CD14-positive monocyte (primary cell): ENCODE measurements around the gene PI4KA. TPM values are rescaled to one million over a fixed set of nuclear protein-coding genes. Genes with fewer than 3 reads are reported as not detected.
"Not testable (repeated sequence)": the region's sequence is repeated elsewhere in the genome, so short reads cannot be mapped to it uniquely, and the experiment has no call there.

Source experiments
- DNase-seq, 3 donors: peaks; one replicate each; pipeline ENCODE4 v3.0.0-alpha.2; 2011 to 2022
- H2AFZ ChIP-seq: 2 replicates; pipeline ENCODE4 v1.6.0; 2012; ENCODE audit warnings: mild to moderate bottlenecking, low read depth, low read length, inconsistent platforms; ENCODE audit not compliant: insufficient read depth, poor library complexity, severe bottlenecking
- H3K27ac ChIP-seq, 2 donors: 1 replicate in 1 of 2; 2 replicates in 1 of 2; pipeline ENCODE4 v1.5.1; 2012 to 2013; ENCODE audit warnings: low read length in 2 of 2, control low read depth in 1 of 2, inconsistent platforms in 1 of 2, low read depth in 1 of 2, mild to moderate bottlenecking in 1 of 2
- H3K27me3 ChIP-seq, 2 donors: one replicate each; pipeline versions ENCODE4 v1.6.0 to v1.6.1; 2011 to 2013; ENCODE audit warnings: low read length in 2 of 2; ENCODE audit not compliant: control insufficient read depth in 2 of 2, insufficient read depth in 2 of 2
- H3K36me3 ChIP-seq, 2 donors: replicated peaks in 1 of 2; 1 replicate in 1 of 2; 2 replicates in 1 of 2; pipeline versions ENCODE4 v1.5.1 to v1.6.1; 2012 to 2013; ENCODE audit warnings: low read length in 2 of 2, control low read depth in 1 of 2, inconsistent platforms in 1 of 2, mild to moderate bottlenecking in 1 of 2; ENCODE audit not compliant: insufficient read depth in 2 of 2, control insufficient read depth in 1 of 2
- H3K4me1 ChIP-seq, 2 donors: 1 replicate in 1 of 2; 2 replicates in 1 of 2; pipeline versions ENCODE4 v1.5.1 to v1.6.1; 2012 to 2013; ENCODE audit warnings: low read length in 2 of 2, control low read depth in 1 of 2, inconsistent platforms in 1 of 2, mild to moderate bottlenecking in 1 of 2, moderate library complexity in 1 of 2; ENCODE audit not compliant: insufficient read depth in 2 of 2, control insufficient read depth in 1 of 2
- H3K4me2 ChIP-seq: replicated peaks from 2 replicates; pipeline ENCODE3; 2012; ENCODE audit warnings: low read length, moderate library complexity, mild to moderate bottlenecking; ENCODE audit not compliant: poor library complexity, severe bottlenecking; ENCODE audit errors: extremely low read depth
- H3K4me3 ChIP-seq, 3 experiments: fragments of 200-600 bp in 1 of 3; sonication (generic) in 1 of 3; replicated peaks in 1 of 3; 1 replicate in 2 of 3; 2 replicates in 1 of 3; pipeline ENCODE4 v1.5.1; 2011 to 2013; ENCODE audit warnings: low read length in 3 of 3, mild to moderate bottlenecking in 3 of 3, control low read depth in 2 of 3, low read depth in 2 of 3, inconsistent platforms in 1 of 3, moderate library complexity in 1 of 3
- H3K79me2 ChIP-seq: 2 replicates; pipeline ENCODE4 v1.6.0; 2012; ENCODE audit warnings: mild to moderate bottlenecking, control low read depth, inconsistent platforms, low read length, moderate library complexity; ENCODE audit not compliant: insufficient read depth
- H3K9ac ChIP-seq: 2 replicates; pipeline ENCODE4 v1.6.0; 2017; ENCODE audit warnings: low read length, mild to moderate bottlenecking; ENCODE audit not compliant: insufficient read depth, poor library complexity, severe bottlenecking
- H3K9me3 ChIP-seq, 2 donors: replicated peaks in 1 of 2; 1 replicate in 1 of 2; 2 replicates in 1 of 2; pipeline versions ENCODE4 v1.5.1 to v1.6.1; 2012 to 2013; ENCODE audit warnings: low read length in 2 of 2, control low read depth in 1 of 2; ENCODE audit not compliant: control insufficient read depth in 1 of 2, insufficient read depth in 1 of 2
- H4K20me1 ChIP-seq: 2 replicates; pipeline ENCODE4 v1.6.0; 2012; ENCODE audit warnings: mild to moderate bottlenecking, low read length, control low read depth, moderate library complexity; ENCODE audit not compliant: insufficient read depth
- H3K27ac Mint-ChIP-seq, 7 donors: one replicate each; pipeline ENCODE4 v1.8.0; 2020; ENCODE audit warnings: mild to moderate bottlenecking in 7 of 7, mixed read lengths in 7 of 7, moderate library complexity in 6 of 7, inconsistent platforms in 2 of 7
- H3K27me3 Mint-ChIP-seq, 3 donors: one replicate each; pipeline ENCODE4 v1.8.0; 2021 to 2022; ENCODE audit warnings: low read depth in 3 of 3, mild to moderate bottlenecking in 3 of 3, mixed read lengths in 3 of 3, moderate library complexity in 3 of 3, inconsistent platforms in 1 of 3
- H3K36me3 Mint-ChIP-seq, 2 donors: one replicate each; pipeline ENCODE4 v1.8.0; 2020; ENCODE audit warnings: mixed read lengths in 2 of 2, inconsistent platforms in 1 of 2, mild to moderate bottlenecking in 1 of 2
- H3K4me1 Mint-ChIP-seq: one replicate; pipeline ENCODE4 v1.8.0; 2020; ENCODE audit warnings: mild to moderate bottlenecking, mixed read lengths
- H3K4me3 Mint-ChIP-seq, 2 donors: one replicate each; pipeline ENCODE4 v1.8.0; 2020; ENCODE audit warnings: mild to moderate bottlenecking in 2 of 2, mixed read lengths in 2 of 2, moderate library complexity in 1 of 2
- H3K9me3 Mint-ChIP-seq, 7 donors: one replicate each; pipeline ENCODE4 v1.8.0; 2020 to 2022; ENCODE audit warnings: mixed read lengths in 7 of 7, mild to moderate bottlenecking in 6 of 7, moderate library complexity in 6 of 7, inconsistent platforms in 2 of 7
- WGBS: methylation state at CpG from one replicate; pipeline ENCODE4 v1.1.5; 2013; ENCODE audit warnings: missing lambda C conversion rate; ENCODE audit not compliant: insufficient coverage; 5-methylcytosine and 5-hydroxymethylcytosine counted together
- intact Hi-C, 2 donors: fragments of 100-400 bp; cut with micrococcal nuclease; formaldehyde crosslinking; loops; one replicate each; pipeline versions ENCODE4 v1.15.0 to v1.15.1; 2023
- polyA plus RNA-seq, 3 donors: library from polyadenylated mRNA; depleted of rRNA in 1 of 3; unstranded in 2 of 3; stranded (reverse) in 1 of 3; fragments of 300-500 nt in 2 of 3; fragments of >200 nt in 1 of 3; fragmentation: Illumina TruSeq in 2 of 3; gene quantifications; 1 replicate in 2 of 3; 2 replicates in 1 of 3; pipeline ENCODE4 v1.2.3, GENCODE V29; 2012 to 2021

PI4KA gene
- polyA plus RNA-seq, 3 donors = 22.8 to 74.4 (median 38.2) TPM

DNA sequence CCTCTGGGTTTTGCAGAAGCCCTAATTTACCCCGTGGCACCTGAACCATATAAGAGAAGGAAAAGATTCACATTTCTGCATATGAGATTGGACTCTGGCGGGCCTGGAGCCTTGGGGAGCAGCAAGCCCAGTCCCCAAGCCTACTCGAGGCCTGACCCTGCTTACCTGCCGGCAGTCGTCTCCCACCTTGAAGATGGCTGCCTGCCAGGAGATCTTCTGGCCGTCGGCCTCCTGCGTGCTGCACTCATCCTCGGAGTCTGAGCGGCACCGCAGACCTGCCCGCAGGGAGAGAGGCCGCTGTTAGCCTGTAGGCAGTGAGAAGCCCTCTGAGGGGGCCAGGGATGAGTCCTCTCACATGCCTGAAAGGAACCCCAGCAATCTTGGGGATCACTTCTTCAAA lies 145.5 kb downstream of the PI4KA start:
- H3K9me3 ChIP-seq, H4K20me1 ChIP-seq, intact Hi-C loops, H3K4me1 ChIP-seq, H3K27ac ChIP-seq, H2AFZ ChIP-seq, H3K4me3 ChIP-seq, H3K4me2 ChIP-seq, H3K27me3 Mint-ChIP-seq, H3K27me3 ChIP-seq, H3K27ac Mint-ChIP-seq, H3K9ac ChIP-seq, H3K4me3 Mint-ChIP-seq, H3K9me3 Mint-ChIP-seq, H3K4me1 Mint-ChIP-seq, H3K79me2 ChIP-seq, DNase-seq: not testable (repeated sequence)
- WGBS = 80% methylated on average over 1 of the region's 13 CpGs
- H3K36me3 Mint-ChIP-seq = peaks cover 39 to 81% of the 10 kb centered on the region in 2 donors
- peaks cover 15 to 26% of the 10 kb centered on the region in 2 donors for H3K36me3 ChIP-seq

DNA sequence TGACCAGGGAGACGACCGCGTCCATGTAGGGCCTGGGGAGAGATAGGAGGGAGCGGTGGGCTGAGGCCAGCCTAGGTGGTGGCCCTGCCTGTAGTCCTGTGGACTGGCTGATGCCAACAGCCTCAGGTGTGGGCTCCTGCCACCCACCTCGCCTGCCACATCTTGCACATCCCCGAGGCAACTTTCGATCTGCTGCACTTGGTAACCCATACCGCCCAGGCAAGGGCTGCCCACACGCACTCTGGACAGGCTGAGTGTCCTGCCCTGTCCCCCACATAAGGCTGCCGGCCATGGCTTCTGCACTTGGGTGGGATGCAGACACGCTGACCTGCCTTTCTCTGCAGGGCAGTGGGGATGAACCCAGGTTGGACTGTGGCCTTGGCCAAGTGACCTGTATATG lies 148.6 kb downstream of the PI4KA start:
- H3K79me2 ChIP-seq, H3K4me1 Mint-ChIP-seq, H3K9me3 ChIP-seq, H3K9me3 Mint-ChIP-seq, H3K27me3 ChIP-seq, H3K4me3 ChIP-seq, DNase-seq, H3K4me2 ChIP-seq, H3K4me1 ChIP-seq, H3K9ac ChIP-seq, H3K27ac ChIP-seq, H2AFZ ChIP-seq, H4K20me1 ChIP-seq, H3K4me3 Mint-ChIP-seq: not testable (repeated sequence)
- peak overlapping the region in 2 of 7 donors; percentile 60 for H3K27ac Mint-ChIP-seq
- H3K36me3 ChIP-seq = peaks cover 8 to 15% of the 10 kb centered on the region in 2 donors
- intact Hi-C loops = loop anchor here in 1 of 2 donors (10.0 kb wide), 1 partner anchor 1415 kb away; the partner anchor contains the start of gene CLTCL1
- peaks cover 6 to 11% (median 8%) of the 10 kb centered on the region in 3 donors for H3K27me3 Mint-ChIP-seq
- WGBS = 94% methylated on average over 5 of the region's 11 CpGs
- H3K36me3 Mint-ChIP-seq = peaks cover 43 to 77% of the 10 kb centered on the region in 2 donors

DNA sequence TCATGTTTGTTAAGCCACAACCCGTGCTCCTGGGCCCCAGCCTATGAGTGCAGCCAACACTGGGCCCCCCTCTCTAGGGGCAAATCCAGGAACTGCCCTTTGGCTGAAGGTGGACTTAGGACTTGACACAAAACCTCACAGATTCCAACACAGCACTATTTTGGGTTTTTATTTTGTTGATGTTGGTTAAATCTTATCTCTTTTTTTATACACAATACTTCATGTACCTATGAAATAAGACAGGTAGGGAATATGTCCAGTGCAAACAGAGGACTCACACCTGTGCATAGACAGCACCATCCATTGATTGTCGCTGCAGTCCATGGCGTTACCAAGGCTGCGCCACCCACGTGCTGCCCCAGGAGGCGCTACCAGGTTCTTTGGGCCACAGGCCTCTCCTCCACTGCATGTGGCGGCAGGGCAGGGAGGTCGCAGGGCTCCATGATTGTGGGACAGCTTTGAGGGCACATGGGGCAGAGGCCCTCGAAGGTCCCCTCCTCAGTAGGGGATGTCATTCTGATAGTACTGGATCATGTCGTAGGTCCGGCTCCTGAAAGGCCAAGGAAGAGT lies 151.0 kb downstream of the PI4KA start:
- not testable (repeated sequence) for H3K4me2 ChIP-seq, H3K9me3 ChIP-seq, DNase-seq, H3K27ac ChIP-seq, H3K4me3 Mint-ChIP-seq, H3K4me1 ChIP-seq, H3K9ac ChIP-seq, H3K9me3 Mint-ChIP-seq, H2AFZ ChIP-seq, H3K36me3 ChIP-seq, H4K20me1 ChIP-seq, H3K79me2 ChIP-seq, H3K4me1 Mint-ChIP-seq, H3K27ac Mint-ChIP-seq, H3K4me3 ChIP-seq
- intact Hi-C loops = loop anchor here in 1 of 2 donors (10.0 kb wide), 1 partner anchor 1413 kb away; the partner anchor contains the start of gene CLTCL1
- Mint-ChIP-seq H3K27me3 (peaks cover 15 to 24% (median 17%) of the 10 kb centered on the region in 3 donors), H3K36me3 (peaks cover 36 to 57% of the 10 kb centered on the region in 2 donors)
- 97% methylated on average over 6 of the region's 11 CpGs for WGBS
- H3K27me3 ChIP-seq = peaks cover 2 to 13% of the 10 kb centered on the region in 2 donors

DNA sequence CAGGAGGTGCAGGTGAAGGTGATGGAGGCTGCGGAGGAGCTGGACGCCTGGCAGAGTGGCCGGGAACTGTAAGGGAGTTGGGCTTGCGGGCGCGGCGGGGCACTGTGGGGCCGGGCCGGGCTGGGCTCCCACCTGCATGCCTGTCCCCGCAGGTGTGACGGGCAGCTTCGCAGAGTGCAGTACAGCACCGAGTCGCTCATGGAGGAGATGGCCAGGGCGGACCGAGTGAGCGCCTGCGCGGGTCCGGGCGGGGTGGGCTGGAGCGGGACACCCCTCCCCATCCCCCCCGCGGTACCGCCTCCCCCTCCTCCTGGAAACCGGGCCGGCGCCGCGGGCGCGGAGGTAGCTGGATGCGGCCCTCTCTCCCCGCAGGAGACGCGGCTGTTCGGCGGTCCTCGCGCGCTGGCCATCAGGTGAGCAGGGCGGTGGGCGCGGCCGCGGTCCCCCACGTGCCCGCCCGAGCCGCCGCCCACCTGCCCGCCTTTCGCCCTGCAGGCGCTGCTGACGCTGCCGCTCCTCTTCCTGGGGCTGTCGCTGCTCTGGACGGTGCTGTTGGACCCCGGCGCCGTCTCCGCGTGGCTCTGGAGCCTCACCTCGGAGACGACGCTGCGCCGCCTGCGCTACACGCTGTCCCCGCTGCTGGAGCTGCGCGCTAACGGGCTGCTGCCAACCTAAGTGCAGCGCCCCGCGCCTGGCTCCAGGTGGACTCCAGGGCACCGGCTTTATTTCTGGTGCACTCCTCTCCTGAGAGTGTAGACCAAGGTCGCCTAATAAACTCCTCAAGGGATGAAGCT lies 154.6 kb downstream of the PI4KA start:
- H3K9ac ChIP-seq, H3K36me3 ChIP-seq, H3K9me3 ChIP-seq, H2AFZ ChIP-seq, DNase-seq, H4K20me1 ChIP-seq, H3K9me3 Mint-ChIP-seq, H3K79me2 ChIP-seq, H3K27ac ChIP-seq: not testable (repeated sequence)
- peaks cover 9 to 12% of the 10 kb centered on the region in 2 donors for H3K4me1 ChIP-seq
- intact Hi-C loops = loop anchor here in 1 of 2 donors (5.0 to 10.0 kb wide), 2 partner anchors 277 to 1409 kb away; partner anchors contain the start of gene CLTCL1
- Mint-ChIP-seq H3K4me1 (peaks cover 11% of the 10 kb centered on the region), H3K4me3 (peak overlapping the region; percentile 58 to 74), H3K27ac (peak overlapping the region in 1 of 7 donors; percentile 25), H3K36me3 (peaks cover 20 to 27% of the 10 kb centered on the region in 2 donors), H3K27me3 (peaks cover 17 to 24% (median 18%) of the 10 kb centered on the region in 3 donors)
- H3K27me3 ChIP-seq = peaks cover 2 to 13% of the 10 kb centered on the region in 2 donors
- H3K4me3 ChIP-seq = peak overlapping the region; percentile 21 to 75 (median 33)
- WGBS = 3% methylated on average over 49 of the region's 79 CpGs
- H3K4me2 ChIP-seq = peak overlapping the region; percentile 63
